NK-92 (cell line): ENCODE data around the gene KIF6.
"Not testable (repeated sequence)": the region's sequence is repeated elsewhere in the genome, so short reads cannot be mapped to it uniquely, and the experiment has no call there.

Experiments
- DNase-seq: peaks from one replicate; lab custom pipeline; 2025; ENCODE audit not compliant: unreplicated experiment; lab: John Stamatoyannopoulos, UW

Gene KIF6

DNA sequence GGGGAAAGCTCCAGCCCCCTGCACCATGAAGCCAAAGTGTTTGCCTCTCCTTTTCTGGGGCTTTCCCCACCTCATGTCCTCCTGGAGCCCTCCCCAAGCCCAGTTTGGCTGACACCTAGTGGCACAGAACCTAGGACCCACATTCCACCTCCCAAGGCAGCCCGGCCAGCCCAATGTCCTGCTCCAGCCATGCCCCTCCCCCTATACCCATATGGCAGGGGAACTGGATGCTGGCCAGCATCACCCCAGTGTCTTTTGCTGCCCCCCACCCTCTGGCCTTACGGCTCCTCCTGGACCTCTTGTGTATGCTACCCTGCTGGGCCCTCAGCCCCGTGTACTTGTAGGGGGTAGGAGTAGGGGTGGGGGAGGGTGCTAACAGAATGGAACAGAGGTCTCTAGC, 170.1 kb downstream of the KIF6 start:
- no peak for DNase-seq

DNA sequence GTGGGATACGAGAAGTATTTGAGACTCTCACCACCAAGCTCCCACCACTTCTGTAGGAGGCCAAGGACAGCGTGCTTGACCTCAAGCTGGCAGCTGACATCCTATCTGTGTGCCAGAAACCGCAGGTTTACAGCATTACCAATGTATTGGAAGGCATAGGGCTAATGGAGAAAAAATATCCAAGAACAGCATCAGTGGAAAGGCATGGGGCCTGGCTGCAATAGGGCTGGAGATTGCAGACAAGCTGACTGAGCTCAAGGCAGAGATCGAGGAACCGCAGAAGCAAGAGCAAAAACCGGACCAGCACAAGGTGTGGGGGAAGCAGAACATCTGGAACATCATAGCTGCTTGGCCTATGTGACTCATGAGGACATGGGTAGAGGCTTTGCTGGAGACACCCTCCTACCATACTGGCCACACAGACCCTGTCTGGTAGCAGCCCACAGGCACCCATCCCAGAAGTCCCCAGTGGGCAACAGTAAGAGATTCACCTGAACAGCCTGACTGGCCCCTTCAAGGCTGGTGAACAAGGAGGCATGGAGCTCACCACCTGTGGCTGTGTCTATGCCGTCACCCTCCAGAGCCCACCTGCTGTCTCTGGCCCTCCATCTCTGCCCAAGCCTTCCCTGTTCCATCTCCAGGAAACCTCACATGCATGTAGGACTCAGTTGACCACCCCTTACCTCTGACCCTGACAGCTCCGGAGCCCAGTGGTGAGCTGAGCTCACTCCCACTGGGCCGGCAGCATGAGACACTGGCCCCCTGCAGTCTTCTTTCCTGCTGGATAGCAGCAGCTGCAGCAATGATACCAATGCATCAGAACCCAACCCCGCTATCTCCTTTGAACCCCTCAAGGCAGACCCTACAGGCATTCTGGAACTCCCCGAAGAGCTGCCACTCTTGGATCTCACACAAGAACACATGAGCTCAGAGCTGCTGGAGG, 171.1 kb downstream of the KIF6 start:
- no peak for DNase-seq

DNA sequence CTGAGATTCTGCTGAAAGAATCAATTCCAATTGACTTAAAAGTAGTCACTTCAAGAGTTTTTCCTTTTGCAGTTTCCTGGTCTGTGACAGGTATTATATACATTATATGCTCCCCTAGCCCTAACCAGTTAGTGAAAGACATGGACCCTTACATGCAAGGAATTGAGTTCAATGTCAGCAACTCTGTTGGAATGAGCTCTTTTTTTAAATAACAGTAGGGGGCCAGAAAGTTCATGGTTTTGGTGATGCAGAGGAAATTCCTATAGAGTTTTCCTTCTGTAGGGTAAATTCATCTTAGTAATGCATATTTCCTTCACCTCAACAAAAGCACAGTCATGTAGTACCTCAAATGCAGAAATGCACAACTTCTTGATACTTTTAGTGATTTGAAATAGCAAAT, 172.2 kb downstream of the KIF6 start:
- DNase-seq, result no peak

DNA sequence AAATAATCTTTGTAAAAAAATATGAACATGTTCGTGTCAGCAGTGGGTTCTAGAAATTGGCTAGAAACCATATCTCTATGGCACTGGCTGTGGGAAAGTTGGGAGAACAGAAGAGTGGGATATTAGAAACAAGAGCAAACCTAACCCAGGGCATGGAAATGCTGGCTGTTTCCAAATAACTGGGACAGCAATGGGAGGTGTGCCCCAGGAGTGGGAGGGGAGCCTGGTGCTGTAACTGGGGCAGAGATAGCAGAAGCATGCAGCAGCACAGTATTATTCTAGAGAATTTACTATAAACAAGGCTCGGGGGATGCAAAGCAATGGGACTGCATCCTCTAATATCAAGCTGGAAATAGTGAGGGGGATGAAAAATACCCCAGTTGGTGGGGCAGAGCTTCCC, 175.0 kb downstream of the KIF6 start:
- DNase-seq, result no peak

DNA sequence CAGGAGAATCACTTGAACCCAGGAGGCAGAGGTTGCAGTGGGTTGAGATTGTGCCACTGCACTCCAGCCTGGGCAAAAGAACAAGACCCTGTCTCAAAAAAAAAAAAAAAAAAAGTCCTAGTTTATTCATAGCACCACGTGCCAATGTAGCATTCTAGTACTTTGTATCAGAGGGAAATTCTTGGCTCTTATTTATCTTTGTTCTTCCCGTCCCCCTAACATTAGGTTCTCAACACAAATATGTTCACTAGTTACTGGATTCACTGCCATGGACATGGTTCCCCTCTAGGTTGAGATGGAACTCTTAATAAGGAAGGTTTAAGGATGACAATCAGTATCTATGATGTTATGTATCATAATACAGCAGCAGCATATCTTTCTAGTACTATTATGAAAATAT, 178.5 kb downstream of the KIF6 start:
- DNase-seq, result no peak

DNA sequence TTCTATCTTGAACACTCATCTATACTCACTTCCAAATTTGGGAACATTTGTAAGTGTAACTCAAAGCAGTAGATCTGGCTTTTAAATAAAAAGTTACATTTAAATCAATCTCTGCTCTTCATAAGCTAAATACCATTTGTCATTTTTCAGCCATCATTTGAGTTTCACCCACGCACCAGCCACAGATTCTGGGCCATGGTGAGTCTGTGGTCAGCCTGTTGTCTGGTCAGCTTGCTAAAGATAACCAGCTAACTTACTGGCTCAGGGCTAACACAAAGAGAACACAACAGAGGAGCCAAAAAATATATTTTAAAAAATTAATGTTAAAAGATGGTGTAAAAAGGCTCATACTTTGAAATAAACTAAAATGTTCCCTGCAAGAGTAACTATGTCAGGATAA, 181.3 kb downstream of the KIF6 start:
- DNase-seq, result no peak

DNA sequence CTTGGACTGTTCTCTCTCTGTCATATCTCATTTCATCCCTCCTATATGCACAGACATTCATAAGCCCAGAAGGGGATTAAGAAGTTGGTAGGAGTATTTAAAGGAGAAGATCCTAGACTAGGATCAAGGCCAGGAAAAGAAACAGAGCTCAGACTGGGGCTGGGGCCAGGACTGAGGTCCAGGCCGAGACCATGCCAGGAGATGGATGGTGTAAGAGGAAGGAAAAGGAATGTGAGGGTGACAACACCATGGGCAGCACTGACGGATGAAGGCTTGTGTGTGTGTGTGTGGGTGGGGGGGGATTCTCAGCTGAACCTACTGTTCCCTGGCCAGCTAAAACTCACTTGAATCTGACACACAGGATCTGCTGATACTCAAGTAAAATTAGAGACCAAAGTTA, 182.1 kb downstream of the KIF6 start:
- DNase-seq, result no peak

DNA sequence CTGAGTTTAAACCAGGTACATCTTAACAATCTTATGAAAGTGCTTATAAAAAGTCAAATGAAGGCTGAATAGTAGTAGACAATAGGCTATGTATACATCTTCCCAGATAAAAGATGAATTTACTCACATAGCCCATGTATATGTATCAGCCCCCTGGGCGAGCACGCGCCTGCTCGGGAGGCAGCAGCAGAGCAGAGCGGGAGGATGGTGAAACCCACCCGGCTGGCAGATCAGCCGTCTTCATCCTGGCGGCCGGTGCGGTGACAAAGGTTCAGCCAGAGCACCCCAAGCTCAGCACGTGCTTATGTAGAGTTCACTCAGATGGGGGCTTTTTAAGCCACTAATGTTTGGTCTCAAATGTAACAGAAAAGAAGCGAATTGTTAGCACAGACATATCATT, 184.8 kb downstream of the KIF6 start:
- no peak for DNase-seq

DNA sequence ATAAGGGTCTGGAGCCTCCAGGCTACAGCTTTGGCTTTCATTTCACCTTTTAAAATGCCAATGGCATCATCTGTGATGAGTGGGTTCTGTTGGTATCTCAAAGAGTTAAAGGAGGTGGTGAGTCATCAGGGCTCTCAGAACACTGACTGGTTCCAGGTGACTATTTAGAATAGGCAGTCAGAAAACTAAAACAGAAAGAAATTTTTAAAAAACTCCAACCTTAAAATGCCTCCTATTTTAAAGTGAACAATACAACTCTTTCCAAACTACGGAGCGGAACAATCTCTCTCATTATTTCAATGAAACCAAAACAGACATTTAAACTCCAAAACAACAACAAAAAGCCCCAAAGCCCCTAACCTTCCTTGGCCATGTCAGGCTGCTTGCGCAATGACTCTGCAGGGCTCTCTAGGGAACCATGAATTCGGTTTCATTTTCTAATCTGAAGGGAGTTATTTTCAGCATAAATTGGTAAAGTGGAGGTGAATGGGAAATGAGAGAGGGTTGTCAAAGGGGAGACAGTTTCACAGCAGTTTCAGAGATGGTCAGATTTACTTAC, 194.9 kb downstream of the KIF6 start:
- no peak for DNase-seq

DNA sequence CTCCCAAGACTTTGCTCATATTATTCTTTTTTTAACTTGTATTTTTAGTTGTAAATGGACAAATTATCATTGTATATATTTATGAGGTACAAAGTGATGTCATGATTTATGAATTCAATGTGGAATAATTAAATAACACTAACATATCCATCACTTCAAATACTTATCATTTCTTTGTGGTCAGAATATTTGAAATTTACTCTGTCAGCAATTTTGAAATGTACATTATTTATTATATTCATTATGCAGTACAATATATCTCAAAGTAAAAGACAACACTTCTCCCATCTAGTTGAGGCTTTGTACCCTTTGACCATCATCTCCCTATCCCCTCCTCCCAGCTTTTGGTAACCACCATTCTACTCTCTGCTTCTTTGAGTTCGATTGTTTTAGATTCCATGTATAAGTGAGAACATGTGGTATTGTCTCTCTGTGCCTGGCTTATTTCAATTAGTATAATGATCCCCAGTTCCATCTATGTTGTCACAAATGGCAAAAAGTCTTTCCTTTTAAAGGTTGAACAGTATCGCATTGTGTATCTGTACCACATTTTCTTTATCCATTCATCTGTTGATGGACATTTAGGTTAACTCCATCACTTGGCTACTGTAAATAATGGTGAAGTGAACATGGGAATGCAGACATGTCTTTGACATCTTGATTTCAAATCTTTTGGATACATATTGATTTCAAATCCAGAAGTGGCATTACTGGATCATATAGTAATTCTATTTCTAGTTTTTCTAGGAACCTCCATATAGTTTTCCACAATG, 197.2 kb downstream of the KIF6 start:
- DNase-seq, result no peak

DNA sequence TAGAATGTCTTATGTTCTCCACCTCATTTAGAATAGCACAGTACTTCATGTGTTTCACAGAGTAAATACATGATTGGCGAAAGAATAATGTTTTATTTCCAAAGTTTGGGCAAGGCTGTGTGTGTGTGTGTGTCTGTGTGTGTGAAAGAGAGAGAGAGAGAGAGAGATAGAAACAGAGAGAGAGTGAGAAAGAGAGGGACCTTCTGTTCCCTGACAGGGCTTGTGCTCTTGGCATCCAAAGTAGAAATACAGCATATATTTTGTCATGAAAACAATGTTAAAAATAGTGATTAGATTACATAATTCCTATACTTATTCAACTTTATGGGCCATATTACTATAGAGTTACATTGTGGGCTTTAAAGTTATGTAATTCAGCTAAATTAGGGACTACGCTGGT, 201.2 kb downstream of the KIF6 start:
- DNase-seq, result no peak

DNA sequence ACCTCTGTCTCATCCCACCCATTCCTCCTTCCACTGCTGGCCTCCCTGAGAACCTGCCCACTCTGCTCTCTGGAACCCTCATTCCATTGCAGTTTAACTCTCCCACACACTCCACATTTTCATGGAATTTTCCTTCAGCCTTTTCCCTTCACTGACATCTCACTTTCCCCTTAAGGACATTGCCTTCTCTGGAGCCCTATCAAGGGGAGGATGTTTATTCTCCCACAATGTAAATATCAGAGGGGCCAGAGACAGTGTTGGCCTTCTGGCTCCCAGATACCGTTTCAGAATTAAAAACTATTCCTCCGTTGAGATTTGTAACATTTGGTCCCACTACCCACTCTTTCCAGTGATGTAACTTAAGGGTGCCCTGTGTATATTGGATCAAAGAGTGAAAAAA, 203.2 kb downstream of the KIF6 start:
- DNase-seq, result no peak

DNA sequence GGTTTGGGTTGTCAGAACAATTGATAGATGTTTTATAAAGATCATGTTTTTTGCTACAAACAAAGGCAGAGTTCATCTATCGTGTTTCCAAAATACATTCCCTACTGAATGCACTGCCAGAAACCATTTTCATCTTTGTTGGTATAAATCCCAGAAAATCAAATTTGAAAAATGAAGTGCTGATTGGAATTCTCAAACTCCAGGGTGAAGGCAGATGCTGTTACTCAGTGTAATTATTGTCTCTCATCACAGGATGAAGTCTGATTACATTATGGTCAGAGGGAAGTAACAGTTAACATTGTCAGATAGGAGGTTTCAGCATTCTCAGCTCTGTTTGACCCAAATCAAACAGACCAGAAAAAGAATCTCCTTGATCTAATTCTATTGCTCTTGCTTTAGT, 204.3 kb downstream of the KIF6 start:
- no peak for DNase-seq

DNA sequence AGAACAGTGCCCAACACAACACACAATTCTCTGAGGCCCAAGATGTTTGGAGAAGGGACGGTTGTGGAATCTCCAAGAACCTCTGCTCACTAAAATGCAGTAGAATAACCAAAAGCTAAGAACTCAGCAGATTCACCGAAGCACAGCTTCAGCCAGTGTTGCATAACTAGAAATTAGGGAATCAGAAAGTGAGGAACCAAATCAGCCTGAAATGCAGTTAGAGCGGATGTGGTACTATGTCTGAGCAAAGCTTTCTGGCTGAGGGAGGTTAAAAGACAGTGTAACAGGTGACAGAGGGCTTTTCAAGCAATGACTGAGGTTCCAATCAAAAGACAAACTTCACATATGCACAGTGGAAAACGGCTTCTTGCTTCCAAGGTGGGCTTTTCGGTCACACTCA, 204.8 kb downstream of the KIF6 start:
- DNase-seq, result no peak

DNA sequence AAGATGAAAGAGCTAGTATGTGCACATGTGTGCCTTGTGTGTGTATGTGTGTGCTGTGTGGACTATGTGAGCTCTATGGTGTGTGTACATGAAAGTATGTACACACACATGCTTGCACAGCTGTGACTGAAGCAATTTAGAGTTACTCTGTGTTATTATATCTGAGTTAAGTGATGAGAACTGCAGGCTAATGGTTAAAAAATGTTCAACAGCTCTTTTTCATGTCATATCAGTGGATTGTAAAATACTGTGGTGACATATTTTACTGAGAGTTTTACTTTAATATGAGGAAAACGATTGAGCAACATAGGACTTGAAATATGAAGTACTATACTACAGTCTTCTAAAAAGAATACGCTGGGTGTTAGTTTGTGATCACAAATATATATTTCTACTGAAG, 207.0 kb downstream of the KIF6 start:
- DNase-seq, result no peak

DNA sequence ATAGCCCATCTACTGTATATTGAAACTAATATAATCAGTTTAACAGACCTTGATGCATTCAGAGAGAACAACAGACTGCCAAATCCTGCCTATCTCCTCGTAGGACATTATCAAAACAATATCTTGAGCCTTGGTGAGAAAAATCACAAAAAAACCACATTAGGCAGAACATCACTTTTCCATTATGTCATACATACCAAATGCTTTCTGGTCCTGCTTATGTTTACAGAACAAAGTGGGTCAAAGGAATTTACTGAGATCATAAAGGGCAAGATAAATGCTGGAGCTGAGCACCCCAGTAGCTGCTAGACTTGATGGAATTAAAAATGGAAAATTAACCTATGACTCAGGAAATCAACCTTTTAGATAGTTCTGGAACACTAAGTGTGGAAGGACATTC, 207.5 kb downstream of the KIF6 start:
- no peak for DNase-seq

DNA sequence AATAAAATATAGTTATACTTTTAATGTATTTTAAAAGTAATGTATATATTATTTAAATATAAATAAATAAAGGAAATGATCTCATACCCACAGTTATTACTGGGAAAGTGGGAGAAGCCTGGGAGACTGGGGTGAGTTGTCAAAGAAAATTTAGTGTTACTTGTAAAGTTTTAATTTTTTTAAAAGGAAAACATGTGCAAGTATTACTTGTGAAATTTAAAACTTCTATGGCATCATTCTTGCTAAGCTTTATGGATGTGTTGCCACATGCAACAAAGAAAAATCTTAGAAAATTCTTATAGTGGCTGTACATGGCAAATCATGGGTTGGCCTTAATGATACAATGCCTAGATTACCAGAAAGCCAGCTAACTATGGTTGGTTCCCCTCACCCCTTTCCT, 208.7 kb downstream of the KIF6 start:
- no peak for DNase-seq

DNA sequence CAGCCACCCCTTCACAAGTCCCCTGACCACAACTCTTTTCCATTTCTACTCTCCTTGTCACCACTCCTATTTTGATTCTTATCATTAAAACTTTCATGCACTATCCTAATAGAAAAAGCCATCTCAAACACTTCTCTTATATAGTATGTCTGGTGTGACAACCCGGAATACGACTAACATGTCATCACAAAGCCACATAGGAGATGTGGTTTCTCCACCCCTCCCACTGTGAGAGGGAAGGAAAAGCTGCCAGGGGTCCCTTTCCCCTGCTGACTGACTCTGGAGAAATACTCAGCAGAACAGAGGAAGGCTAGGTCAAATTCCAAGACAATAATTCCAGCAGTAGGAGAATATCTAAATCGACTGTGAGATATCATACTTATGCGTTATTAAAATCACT, 209.7 kb downstream of the KIF6 start:
- DNase-seq, result no peak

DNA sequence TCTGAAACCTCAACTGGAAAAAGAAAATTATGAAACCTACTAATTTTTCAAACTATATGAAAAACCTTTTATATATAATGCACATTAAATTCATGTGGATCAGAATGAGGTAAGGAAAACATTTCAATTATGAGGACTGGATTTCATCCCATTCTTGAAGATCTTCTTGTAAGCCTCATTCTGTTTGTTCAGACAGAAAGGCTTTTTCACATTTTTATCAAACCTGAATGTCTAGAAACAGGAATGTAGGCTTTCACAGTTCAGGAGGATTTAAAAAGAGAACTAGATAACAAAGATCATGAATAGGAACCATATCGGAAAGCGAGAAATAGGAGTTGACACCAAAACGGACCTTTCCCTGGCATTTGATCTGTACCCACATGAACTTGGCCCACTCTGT, 210.2 kb downstream of the KIF6 start:
- no peak for DNase-seq

DNA sequence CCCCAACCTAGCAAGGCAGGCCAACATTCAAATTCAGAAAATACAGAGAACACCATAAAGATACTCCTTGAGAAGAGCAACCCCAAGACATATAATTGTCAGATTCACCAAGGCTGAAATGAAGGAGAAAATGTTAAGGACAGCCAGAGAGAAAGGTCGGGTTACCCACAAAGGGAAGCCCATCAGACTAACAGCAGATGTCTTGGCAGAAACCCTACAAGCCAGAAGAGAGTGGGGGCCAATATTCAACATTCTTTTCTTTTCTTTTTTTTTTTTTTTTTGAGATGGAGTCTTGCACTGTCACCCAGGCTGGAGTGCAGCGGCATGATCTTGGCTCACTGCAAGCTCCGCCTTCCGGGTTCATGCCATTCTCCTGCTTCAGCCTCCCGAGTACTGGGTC, 215.4 kb downstream of the KIF6 start:
- DNase-seq, result not testable (repeated sequence)

DNA sequence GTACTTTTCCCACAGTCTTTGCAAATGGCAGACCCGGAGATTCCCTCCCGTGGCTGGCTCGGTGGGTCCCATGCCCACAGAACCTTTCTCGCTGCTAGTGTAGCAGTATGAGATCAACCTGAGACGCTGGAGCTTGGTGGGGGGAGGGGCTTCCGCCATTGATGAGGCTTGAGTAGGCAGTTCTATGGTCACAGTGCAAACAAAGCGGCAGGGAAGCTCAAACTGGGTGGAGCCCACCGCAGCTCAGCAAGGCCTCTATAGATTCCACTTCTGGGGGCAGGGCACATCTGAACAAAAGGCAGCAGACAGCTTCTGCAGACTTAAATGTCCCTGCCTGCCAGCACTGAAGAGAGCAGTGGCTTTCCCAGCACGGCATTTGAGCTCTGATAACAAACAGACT, 216.7 kb downstream of the KIF6 start:
- no peak for DNase-seq

DNA sequence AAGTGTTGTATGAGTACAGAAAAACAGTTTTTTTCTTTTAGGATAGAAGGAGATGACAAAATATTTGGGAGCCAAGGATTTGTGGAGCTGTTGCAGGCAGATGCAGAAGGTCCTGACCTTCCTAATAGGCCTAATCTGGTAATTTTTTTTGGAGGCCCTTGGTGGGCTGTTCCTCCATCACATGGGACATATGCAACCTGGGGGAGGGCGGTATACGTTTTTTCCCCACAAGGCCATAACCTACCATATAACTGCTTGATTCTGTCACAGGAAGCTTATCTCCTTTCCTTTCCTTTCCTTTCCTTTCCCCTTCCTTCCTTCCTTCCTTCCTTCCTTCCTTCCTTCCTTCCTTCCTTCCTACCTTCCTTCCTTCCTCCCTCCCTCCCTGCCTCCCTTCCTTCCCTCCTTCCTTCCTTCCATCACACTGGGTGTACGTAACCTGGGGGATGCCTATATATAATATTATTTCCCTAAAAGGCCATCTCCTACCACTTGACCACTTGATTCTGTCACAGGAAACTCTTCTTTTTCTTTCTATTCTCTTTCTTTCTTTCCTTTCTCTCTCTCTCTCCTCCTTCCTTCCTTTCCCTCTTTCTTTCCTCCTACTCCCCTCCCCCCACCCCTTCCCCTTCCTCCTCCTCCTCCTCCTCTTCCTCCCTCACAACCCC, 217.7 kb downstream of the KIF6 start:
- no peak for DNase-seq
